Osteoblast (primary cell): ENCODE data around the gene HRNR. TPM values are rescaled to one million over a fixed set of nuclear protein-coding genes. Genes with fewer than 3 reads are reported as not detected.

Source experiments
- DNase-seq: peaks from one replicate; pipeline ENCODE4 v3.0.0; 2011; ENCODE audit warnings: low spot score, mixed read lengths; ENCODE audit not compliant: insufficient read length; ENCODE audit errors: missing footprints
- H2AFZ ChIP-seq: 2 replicates; pipeline ENCODE4 v1.6.0; 2011; ENCODE audit warnings: mild to moderate bottlenecking, low read length
- H3K27ac ChIP-seq: 2 replicates; pipeline ENCODE4 v1.5.1; 2011; ENCODE audit warnings: mild to moderate bottlenecking, low read depth, low read length, moderate library complexity
- H3K27me3 ChIP-seq: 2 replicates; pipeline ENCODE4 v1.6.0; 2012; ENCODE audit warnings: mild to moderate bottlenecking, control low read depth, inconsistent platforms, low read length, moderate library complexity; ENCODE audit not compliant: insufficient read depth
- H3K36me3 ChIP-seq: 2 replicates; pipeline ENCODE4 v1.5.1; 2011; ENCODE audit warnings: mild to moderate bottlenecking, low read length, control low read depth, moderate library complexity; ENCODE audit not compliant: insufficient read depth
- H3K4me1 ChIP-seq: 2 replicates; pipeline ENCODE4 v1.5.1; 2011; ENCODE audit warnings: mild to moderate bottlenecking, low read length, control low read depth, moderate library complexity; ENCODE audit not compliant: insufficient read depth
- H3K4me2 ChIP-seq: 2 replicates; pipeline ENCODE4 v1.6.0; 2011; ENCODE audit warnings: mild to moderate bottlenecking, low read length; ENCODE audit not compliant: insufficient read depth
- H3K4me3 ChIP-seq: fragments of 200-600 bp; sonication (generic); 3 replicates; pipeline ENCODE4 v1.5.1; 2012; ENCODE audit warnings: mild to moderate bottlenecking, low read length, inconsistent platforms; ENCODE audit not compliant: insufficient read depth
- H3K79me2 ChIP-seq: 2 replicates; pipeline ENCODE4 v1.6.0; 2012; ENCODE audit warnings: mild to moderate bottlenecking, low read length, control low read depth, inconsistent platforms; ENCODE audit not compliant: insufficient read depth
- H3K9me3 ChIP-seq: 2 replicates; pipeline ENCODE4 v1.5.1; 2011; ENCODE audit warnings: low read depth, low read length, control low read depth
- H4K20me1 ChIP-seq: 2 replicates; pipeline ENCODE4 v1.6.0; 2012; ENCODE audit warnings: mild to moderate bottlenecking, low read length, control low read depth; ENCODE audit not compliant: insufficient read depth
- CTCF ChIP-seq: IDR thresholded peaks from 2 replicates; pipeline ENCODE4 v1.5.1; 2011; ENCODE audit warnings: mild to moderate bottlenecking, low read depth, low read length, moderate library complexity; ENCODE audit errors: extremely low read depth
- total RNA-seq: library from RNA; depleted of rRNA; stranded (reverse); fragments of >200 nt; gene quantifications from 2 replicates; pipeline ENCODE4 v1.2.3, GENCODE V29; 2012

Gene HRNR
- total RNA-seq, 1 donor = not detected

GRCh38 chr1:152189657-152190442, 34.1 kb downstream of the HRNR start:
- Histone ChIP-seq H3K27ac (no peak overlapping the region), H3K4me1 (peaks cover 15% of the 10 kb centered on the region), H3K36me3 (no peaks in the 10 kb centered on the region), H3K4me2 (peak overlapping the region; percentile 79), H4K20me1 (peaks cover 2% of the 10 kb centered on the region), H3K4me3 (peak overlapping the region; percentile 73), H3K27me3 (peaks cover 7% of the 10 kb centered on the region), H2AFZ (peak overlapping the region; percentile 91), H3K79me2 (no peaks in the 10 kb centered on the region), H3K9me3 (no peaks in the 10 kb centered on the region)
- peak; percentile 89 for DNase-seq
- peak; percentile 83 for TF ChIP-seq CTCF

- H2AFZ ChIP-seq = peak overlapping the region; percentile 91
- H3K27me3 ChIP-seq = peaks cover 7% of the 10 kb centered on the region
- no peaks in the 10 kb centered on the region for H3K79me2 ChIP-seq
- peak; percentile 83 for TF ChIP-seq CTCF
- H3K4me1 ChIP-seq = peaks cover 16% of the 10 kb centered on the region
- no peaks in the 10 kb centered on the region for H3K9me3 ChIP-seq
- no peaks in the 10 kb centered on the region for H3K36me3 ChIP-seq
- H3K27ac ChIP-seq = peak overlapping the region; percentile 12
- peaks cover 2% of the 10 kb centered on the region for H4K20me1 ChIP-seq
- DNase-seq = peak; percentile 85
- H3K4me2 ChIP-seq = peak overlapping the region; percentile 79
- H3K4me3 ChIP-seq = peak overlapping the region; percentile 73
These were observed 35.1 kb downstream of the HRNR start for GRCh38 chr1:152188673-152189591.

- H3K27ac ChIP-seq = no peak overlapping the region
- peaks cover 4% of the 10 kb centered on the region for H3K27me3 ChIP-seq
- no peak overlapping the region for H3K4me2 ChIP-seq
- peaks cover 35% of the 10 kb centered on the region for H3K4me1 ChIP-seq
- no peaks in the 10 kb centered on the region for H3K9me3 ChIP-seq
- DNase-seq = no peak
- H3K36me3 ChIP-seq = no peaks in the 10 kb centered on the region
- no peak overlapping the region for H3K4me3 ChIP-seq
- no peaks in the 10 kb centered on the region for H3K79me2 ChIP-seq
- TF ChIP-seq CTCF = no peak
- peak overlapping the region; percentile 7 for H2AFZ ChIP-seq
- peaks cover 2% of the 10 kb centered on the region for H4K20me1 ChIP-seq
These were observed 37.3 kb downstream of the HRNR start for GRCh38 chr1:152186556-152187285.
